Tibial nerve (tissue), 4 donors: Measurements from ENCODE around the gene NR2C2.

ENCODE experiments used
- EP300 ChIP-seq, 2 donors: sonication (generic); formaldehyde crosslinking; IDR thresholded peaks; one replicate each; pipeline ENCODE4 v1.6.1; 2017; ENCODE audit warnings: antibody characterized with exemption in 2 of 2, mild to moderate bottlenecking in 1 of 2
- TF ChIP-seq, protein P1 (sequence below), 5 experiments: fragments of 200-600 bp in 3 of 5; fragments of 450-650 bp in 2 of 5; sonication (generic) in 3 of 5; IDR thresholded peaks; one replicate each; pipeline ENCODE4 v1.5.1; 2016 to 2019; ENCODE audit warnings: antibody characterized with exemption in 5 of 5, mild to moderate bottlenecking in 3 of 5, moderate library complexity in 2 of 5

DNA sequence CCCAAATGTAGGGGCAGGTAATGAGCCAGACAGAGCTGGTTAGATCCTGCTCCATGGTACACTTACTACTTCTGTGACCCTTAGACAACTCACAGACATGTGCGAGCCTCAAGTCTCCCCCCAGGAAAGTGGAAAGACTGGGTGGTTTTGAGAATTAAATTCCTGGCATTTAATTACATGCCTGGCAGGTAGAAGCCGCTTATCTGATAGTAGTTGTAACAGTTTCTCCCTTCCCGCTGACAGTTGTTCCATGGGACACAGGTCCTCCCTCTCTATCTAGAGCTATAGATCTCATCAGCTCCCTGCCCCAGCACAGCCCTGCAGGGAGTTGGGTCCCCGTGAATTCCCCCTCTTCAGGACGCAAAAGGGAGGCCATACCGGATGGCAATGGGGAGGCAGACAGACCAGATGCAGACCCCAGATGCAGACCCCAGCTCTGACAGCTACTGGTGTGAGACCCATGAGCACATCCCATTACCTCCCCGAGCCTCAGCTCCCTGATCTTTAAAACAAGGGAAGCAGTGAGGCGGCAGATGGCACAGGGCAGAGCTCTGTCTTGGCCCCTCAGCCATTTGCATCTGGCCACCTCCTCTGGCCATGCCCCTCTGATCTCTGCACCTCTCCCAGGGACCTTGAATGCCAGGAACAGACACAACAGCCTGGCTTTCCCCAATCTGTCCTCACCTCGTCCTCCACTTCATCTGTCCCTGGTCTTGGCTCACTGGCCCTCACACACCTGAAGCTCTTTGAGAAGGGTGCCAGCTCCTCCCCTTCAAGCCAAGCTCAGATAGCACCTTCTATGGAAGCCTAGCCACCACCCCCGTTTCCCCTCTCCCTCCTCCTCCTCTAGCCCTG is 34.1 kb upstream of the NR2C2 start:
- TF ChIP-seq EP300 (IDR thresholded peaks at IDR 0.05), result no peak
- TF ChIP-seq, protein P1, sequence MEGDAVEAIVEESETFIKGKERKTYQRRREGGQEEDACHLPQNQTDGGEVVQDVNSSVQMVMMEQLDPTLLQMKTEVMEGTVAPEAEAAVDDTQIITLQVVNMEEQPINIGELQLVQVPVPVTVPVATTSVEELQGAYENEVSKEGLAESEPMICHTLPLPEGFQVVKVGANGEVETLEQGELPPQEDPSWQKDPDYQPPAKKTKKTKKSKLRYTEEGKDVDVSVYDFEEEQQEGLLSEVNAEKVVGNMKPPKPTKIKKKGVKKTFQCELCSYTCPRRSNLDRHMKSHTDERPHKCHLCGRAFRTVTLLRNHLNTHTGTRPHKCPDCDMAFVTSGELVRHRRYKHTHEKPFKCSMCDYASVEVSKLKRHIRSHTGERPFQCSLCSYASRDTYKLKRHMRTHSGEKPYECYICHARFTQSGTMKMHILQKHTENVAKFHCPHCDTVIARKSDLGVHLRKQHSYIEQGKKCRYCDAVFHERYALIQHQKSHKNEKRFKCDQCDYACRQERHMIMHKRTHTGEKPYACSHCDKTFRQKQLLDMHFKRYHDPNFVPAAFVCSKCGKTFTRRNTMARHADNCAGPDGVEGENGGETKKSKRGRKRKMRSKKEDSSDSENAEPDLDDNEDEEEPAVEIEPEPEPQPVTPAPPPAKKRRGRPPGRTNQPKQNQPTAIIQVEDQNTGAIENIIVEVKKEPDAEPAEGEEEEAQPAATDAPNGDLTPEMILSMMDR (IDR thresholded peaks at IDR 0.05), result no peak
